ENCODE results near the gene FEM1A.
"Not testable (repeated sequence)": the region's sequence is repeated elsewhere in the genome, so short reads cannot be mapped to it uniquely, and the experiment has no call there.

Gene FEM1A

DNA sequence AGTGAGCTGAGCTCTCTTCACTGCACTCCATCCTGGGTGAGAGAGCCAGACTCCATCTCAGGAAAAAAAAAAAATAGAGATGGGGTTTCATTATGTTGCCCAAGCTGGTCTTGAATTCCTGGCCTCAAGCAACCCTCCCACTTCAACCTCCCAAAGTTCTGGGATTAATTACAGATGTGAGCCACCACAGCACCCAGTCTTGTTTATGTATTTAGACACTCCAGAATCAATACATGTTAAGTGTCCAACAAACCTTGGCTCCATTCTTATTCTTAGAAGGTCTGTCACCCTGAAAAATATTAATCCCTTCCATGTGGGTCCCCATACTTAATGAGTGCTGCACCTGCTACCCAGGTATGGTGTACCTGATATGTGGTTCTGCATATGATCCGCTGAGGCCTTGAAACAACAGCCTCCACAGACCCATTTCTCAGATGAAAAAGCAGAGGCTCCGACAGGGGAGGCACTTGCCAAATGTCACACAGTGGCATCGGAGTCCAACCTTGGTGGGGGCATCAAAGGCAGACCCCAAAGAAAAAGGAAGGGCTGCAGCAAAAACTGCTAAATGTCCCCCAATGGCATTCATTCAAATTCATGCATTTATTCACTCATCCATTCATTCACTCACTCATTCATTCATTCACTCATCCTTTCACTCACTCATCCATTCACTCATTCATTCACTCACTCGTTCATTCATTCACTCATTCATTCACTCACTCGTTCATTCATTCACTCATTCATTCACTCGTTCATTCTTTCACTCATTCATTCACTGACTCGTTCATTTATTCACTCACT, 23.3 kb downstream of the FEM1A start:
- no peak for DNase-seq (ENCODE audit: low spot score)

DNA sequence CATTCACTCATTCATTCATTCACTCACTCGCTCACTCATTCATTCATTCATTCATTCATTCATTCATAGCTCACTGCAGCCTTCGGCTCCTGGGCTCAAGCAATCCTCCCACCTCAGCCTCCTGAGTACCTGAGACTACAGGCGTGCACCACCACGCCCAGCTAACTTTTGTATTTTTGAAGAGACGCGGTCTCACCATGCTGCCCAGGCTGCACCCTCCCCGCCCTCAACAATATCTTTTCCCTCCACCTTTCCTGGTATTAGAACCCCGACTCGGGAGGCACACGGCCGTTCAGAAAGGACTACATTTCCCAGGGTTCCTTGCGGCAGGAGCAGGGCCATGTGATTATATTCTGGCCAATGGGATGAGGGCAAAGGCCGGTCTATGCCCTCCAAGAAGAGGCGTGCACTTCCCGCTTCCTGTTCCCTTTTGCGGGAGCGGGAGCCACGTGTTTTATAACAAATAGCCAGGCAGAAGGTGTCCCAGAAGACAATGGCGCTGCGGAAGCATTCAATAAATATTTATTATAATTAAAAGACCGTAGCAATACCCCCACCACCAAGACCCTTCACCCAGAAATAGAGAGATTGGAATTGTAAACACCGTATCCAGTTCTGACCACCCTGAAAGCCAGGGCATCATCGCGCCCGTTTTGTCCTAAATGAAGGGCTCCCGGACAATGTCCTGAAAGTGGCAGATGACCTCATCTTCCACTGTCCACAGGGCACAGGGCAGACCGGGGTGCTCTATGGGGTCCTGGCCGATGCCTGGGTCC, 24.1 kb downstream of the FEM1A start:
- peak; percentile 97 for DNase-seq (ENCODE audit: low spot score)

DNA sequence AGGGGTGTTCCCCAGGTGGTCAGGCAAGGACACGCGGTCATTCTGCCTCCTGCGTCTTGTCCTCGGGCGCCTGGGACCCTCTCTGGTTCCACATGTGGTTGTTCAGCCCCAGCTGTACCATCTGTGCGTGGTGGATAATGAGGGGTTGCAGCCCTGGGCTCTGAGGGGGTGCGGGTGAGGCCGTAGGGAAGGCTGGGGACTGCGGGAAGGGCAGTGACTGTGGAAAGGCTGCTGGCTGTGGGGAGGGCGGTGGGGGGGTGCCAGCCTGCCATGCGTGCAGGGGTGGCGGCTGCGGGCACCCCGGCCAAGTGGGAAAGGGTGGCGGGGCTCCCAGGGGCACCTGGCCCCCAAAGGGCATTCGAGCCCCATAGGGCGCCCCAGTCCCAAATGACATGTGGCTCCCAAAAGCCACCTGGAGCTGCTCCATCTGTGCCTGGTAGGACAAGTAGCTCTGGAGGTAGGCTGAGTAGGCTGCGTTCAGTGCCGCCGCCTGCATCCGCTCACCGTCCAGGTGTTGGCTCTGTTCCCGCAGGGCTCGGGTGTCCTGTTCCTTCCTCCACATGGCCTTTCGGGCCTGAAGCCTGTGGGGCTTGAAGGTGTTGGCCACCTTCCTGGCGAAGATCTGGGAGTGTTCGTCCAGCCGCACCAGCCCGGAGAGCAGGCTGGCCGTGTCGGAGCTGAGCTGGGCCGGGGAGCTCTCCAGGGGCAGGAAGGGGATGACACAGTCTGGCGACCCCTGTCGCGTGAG, 24.8 kb downstream of the FEM1A start:
- no peak for DNase-seq (ENCODE audit: low spot score)

DNA sequence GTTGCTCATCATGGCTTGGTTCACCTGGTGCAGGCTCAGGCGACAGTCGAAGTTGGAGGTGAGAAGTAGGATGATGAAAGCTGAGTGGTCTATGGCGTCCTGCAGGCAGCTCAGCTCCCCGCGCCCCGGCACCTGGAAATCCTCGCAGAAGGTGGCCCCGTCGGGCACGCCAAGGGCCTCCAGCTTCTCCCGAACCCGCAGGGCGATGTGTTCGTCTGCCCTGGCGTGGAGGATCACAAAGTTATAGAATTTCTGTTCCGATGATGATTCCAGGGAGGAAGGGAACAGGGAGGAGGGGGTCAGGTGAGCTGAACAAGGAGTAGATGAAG, 25.4 kb downstream of the FEM1A start:
- no peak for DNase-seq (ENCODE audit: low spot score)

DNA sequence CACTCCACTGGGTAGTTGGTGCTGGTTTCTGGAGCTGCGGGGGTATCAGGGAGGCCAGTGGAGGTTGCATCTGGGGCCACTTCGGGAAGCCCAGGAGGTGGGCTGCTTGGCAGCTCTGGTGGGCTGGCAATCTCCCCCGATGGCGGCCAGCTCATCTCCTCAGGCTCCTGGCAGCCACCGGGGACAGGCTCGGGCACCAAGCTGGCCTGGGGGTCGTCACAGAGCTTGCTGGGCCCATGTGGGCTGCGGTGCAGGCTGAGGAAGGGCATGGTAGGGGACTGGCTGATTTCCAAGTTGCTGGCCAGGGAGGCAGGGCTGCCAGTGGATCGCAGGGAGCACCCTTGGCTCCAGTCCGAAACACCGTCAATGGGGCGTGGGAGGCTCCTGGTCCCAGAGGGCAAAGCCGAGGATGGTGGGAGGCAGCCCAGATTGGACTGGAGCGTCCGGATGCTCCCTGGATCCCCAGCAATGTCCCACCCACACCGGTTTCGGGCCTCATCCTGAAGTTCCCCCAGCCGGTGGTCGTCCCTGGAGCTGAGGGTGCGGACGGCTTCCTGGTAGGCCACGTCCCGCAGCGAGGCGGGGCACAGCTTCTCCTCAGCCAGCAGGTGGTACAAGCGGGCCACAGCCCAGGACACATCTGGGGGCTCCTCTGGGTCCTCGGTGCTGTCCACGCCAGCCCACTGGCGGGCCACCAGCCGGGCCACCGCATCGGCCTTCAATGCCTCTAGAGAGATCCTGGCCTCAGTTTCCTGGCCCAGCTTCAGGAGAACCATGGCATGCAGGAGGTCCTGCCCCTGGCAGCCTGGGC, 26.1 kb downstream of the FEM1A start:
- no peak for DNase-seq (ENCODE audit: low spot score)

DNA sequence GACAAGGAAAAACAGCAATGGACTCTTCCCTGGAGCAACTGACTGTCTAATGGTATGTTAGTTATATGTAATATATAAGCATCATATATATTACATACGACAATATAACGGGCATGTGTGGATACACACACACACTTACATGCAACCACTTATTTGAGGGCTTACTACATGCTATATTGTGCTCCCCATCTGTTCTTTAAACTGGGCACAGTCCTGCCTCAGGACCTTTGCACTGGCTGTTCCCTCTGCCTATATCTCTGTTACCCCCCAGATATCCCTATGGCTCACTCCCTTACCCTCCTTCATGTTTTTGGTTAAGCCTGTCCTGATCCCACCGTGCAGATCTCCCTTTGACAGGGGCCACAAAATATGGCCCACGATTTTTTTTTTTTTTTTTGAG, 29.7 kb downstream of the FEM1A start:
- no peak for DNase-seq (ENCODE audit: low spot score)

DNA sequence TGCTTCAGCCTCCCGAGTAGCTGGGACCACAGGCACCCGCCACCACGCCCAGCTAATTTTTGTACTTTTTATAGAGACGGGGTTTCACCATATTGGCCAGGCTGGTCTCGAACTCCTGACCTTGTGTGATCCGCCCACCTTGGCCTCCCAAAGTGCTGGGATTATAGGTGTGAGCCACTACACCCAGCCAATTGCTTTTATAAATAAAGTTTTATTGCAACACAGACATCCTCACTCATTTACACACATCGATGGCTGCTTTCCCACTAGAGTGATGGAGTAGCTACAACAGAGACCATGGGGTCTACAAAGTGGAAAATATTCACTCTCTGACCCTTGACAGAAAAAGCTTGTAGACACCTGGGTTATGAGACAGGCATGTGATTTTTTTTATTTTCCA, 30.8 kb downstream of the FEM1A start:
- DNase-seq (ENCODE audit: low spot score), result not testable (repeated sequence)

DNA sequence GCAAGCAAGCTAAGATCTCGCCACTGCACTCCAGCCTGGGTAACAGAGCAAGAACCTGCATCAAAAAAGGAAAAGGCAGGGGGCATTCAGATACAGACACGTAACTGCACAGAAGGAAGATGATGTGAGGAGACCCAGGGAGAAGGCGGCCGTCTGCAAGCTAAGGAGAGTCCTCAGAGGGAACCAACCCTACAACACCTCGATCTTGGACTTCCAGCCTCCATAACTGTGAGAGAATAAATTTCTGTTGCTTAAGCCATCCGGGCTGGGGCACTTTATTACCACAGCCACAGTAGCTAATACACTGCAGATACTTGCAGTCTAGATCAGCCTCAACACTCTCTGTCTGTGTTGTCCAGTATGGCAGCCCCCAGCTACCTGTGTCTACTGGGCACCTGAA, 32.0 kb downstream of the FEM1A start:
- DNase-seq (ENCODE audit: low spot score), result no peak

DNA sequence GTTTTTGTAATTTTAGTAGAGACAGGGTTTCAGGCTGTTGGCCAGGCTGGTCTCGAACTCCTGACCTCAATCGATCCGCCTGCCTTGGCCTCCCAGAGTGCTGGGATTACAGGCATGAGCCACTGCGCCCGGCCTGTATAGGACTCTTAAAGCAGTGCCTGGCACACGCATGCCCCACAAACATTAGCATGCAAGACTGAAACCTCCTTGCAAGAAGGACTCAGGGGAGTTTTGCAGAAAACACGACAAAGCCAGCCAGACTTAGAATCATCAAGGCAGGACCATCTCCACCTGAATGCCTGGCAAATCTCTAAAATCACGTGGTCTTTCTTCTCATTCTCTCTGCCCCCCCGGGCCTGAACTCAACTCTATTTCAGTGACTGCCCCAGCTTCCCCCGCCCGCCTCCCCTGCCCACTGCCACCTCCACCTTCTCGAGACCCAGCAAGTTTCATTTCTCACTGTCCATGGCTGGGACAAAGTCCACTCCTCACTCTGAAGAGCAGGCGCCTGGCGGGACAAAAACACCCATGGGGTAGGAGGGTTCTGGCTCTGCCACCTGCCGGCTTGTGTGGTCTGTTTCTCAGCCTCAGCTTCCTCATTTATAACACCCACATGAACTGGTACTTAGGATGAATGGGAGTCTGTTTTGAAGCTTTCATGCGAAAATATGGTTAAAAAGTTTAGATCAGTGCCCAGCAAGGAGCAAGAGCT, 37.6 kb downstream of the FEM1A start:
- DNase-seq (ENCODE audit: low spot score), result no peak

DNA sequence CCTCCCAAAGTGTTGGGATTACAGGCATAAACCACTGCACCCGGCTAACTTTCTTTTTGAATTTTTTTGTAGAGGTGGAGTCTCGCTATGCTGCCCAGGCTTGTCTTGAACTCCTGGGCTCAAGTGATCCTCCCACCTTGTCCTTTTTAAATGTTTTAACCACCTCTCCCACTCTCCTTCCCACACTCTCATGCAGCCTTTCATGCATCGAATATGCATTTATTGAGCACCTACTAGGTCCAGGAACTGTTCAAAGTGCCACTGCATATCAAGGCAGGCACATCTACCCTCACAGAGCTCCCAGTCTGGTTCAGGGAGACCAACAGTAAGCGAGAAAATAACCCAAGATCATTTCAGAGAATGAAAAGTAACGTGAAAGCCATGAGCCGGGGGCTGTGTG, 38.8 kb downstream of the FEM1A start:
- DNase-seq (ENCODE audit: low spot score), result no peak

DNA sequence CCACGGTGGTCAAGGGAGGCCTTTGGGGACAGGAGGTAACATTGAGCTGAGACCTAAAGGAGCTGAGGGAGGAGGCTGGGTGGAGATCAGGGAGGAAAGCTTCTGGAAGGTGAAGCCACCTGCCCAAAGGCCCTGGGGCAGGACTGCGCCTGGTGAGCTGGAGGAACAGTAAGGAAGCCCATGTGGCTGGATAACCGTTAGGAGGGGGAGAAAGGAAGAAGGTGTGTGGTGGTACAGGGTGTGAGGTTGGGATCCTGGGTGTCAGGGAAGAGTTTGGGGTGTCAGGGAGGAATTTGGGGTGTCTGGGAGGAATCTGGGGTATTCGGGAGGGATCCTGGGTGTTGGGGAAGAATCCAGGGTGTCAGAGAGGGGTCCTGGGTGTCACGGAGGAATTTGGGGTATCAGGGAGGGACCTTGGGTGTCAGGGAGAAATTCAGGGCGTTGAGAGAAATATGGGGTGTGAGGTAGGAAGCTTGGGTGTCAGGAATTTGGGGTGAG, 39.3 kb downstream of the FEM1A start:
- no peak for DNase-seq (ENCODE audit: low spot score)

DNA sequence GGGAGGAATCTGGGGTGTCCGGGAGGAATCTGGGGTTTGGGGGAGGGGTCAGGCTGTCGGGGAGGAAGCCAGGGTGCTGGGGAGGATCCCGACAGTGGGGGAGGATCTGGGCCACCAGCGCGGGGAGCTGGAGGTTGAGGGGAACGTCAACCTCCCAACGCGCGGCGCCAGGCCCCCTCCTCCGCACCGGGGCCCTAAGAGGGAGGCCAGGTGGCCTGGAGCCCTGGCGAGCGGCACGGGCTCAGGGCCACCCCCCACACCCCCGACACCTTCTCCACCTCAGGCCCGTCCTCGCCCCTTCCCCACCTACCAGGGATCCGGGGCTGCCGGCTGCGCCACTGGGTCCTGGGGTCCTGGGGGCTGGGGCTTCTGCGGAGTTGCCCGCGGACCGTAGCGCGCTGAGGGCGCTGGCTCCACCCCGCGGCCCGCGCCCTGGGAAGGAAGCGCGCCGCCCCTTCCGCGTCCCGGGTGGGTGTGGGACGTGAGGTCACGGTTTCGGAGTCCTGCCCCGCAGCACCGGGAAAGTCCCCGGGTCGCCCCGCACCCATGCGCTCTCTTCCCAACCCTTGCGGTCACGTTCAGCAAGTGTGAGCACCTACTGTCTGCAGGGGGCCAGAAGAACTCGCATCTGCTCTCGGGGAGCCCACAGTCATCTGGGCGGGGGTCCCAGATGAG, 39.9 kb downstream of the FEM1A start, which contains the start of gene TICAM1:
Gene TICAM1 (minus strand): TSS at position 409 of the 675 bp plus-strand sequence. CDS start 13,335 bp downstream, outside the sequence.
- no peak for DNase-seq (ENCODE audit: low spot score)

DNA sequence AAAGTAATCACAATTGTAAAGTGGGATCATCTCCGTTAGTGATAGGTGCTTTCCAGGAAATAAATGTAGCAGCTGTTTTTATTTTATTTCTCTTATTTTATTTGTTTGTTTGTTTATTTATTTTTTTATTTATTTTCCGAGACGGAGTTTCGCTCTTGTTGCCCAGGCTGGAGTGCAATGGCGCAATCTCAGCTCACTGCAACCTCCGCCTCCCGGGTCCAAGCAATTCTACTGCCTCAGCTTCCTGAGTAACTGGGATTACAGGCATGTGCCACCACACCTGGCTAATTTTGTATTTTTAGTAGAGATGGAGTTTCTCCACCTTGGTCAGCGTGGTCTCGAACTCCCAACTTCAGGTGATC, 40.4 kb downstream of the FEM1A start:
- not testable (repeated sequence) for DNase-seq (ENCODE audit: low spot score)

DNA sequence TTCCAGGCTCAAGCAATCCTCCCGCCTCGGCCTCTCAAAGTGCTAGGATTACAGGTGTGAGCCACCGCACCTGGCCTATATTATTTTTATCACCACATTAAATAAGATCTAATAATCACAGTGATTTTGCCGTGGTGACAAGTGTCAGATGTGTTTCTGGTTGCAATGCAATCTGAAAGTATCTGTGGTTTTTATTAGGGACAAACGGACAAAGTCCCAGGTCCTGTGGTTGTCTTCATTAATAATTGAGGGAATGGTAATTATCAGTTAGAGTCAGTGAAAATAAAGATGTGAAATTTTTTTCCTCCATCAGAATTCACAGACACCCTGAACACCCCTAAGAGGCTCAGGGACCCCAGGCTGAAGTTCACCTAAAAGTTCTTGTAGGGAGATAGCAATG, 41.2 kb downstream of the FEM1A start:
- DNase-seq (ENCODE audit: low spot score), result no peak

DNA sequence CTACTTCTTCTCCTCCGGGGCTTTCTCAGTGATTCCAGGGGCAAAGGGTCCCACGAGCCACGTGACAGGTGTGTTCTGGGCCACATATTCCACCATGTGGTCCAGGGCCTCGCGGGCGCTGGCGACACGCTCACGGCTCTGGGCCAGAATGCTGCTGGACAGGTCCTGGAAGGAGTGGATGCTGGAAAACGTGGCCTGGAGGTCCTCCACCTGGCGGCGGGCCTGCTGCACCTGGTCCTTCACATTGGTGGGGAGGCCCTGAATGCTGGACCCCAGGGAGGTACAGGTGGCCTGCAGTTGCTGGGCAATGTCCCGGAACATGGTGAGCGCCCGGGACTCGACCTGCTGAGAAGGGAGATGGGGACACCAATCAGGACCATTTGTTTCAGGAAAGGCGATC, 47.7 kb downstream of the FEM1A start:
- no peak for DNase-seq (ENCODE audit: low spot score)

DNA sequence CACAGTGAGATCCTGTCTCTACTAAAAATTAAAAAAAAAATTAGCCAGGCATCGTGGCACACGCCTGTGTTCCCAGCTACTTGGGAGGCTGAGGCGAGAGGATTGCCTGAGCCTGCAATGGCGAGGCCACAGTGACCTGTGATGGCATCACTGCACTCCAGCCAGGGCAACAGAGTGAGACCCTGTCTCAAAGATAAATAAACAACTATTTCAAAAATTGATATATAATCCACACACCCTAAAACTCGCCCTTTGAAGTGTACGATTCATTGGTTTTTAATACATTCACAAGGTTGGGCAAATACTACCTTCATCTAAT, 52.1 kb downstream of the FEM1A start:
- no peak for DNase-seq (ENCODE audit: low spot score)

DNA sequence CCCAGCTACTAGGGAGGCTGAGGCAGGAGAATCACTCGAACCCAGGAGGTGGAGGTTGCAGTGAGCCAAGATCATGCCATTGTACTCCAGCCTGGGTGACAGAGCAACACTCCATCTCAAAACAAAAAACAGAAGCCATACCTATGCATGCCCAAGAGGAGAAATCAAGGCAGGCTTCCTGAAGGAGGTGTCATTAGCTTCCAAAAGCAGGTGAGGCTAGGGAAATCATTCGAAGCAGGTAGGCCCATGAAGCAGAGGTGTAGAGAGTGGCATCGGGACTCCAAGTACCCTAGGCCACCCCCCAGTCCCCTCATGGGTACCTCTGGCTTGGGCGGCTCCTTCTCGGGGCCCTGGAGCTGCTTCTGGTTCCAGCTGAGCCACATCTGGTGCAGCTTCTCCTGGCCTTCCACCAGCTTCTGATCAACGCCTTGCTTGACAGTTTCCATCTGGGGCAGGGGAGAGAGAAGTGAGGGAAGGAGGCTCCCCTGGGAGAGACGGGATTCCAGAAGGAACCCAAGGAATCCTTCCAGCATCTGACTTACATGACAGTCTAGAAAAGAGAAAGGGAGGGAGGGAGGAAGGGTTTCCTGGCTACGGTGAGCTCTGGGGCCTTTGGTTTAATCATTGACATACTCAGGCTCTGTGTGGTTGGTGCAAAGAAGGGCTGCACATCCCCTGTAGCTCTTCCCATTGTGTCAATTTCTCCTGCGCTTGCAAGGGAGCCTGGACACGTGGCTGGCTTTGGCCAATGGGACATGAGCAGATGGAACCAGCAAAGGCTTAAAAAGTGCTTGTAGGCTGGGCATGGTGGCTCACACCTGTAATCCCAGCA, 53.0 kb downstream of the FEM1A start:
- DNase-seq (ENCODE audit: low spot score), result no peak

DNA sequence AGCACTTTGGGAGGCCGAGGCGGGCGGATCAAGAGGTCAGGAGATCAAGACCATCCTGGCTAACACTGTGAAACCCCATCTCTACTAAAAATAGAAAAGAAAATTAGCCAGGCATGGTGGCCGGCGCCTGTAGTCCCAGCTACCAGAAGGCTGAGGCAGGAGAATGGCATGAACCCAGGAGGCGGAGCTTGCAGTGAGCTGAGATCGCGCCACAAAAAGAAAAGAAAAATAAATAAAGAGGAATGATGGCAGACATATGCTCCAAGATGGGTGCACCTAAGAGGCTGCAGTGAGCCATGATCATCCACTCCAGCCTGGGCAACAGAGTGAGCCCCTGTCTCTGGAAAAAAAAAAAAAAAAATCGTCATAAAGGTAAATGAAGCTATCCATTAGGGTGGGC, 54.4 kb downstream of the FEM1A start:
- DNase-seq (ENCODE audit: low spot score), result not testable (repeated sequence)

DNA sequence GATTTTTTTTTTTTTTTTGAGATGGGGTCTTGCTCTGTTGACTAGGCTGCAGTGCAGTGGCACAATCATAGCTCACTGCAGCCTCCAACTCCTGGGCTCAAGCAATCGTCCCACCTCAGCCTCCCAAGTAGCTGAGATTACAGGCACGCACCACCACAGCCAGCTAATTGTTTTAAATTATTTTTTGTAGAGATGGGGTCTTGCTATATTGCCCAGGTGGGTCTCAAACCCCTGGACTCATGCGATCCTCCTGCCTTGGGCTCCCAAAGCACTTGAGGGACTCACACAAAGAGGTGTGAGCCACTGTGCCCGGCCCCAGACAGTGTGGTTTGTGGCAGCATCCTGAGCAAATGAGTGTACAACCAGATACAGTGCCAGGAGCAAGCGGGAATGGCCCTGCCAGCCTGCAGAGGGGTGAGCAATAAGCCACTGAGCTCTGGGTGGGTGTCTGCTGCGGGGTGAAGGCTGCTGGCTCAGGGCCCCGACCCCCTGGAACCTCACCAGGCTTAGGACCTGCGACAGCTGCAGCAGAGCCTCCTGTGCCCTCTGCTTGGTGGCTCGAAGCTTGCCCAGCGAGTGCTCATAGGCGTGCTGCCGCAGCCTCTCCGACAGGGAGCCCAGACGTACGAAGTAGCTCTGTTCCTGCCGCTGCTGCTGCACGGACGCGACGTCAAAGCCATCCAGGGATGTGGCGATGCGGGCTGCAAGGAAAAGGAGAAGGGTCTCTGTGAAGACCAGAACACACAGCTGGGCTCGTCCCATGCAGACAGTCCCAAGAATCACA, 55.8 kb downstream of the FEM1A start:
- DNase-seq (ENCODE audit: low spot score), result no peak

Data from pons (tissue), 1 donor.